GM21737 (cell line): ENCODE data around the gene OR5M8.

Experiments
- ATAC-seq: cut with Tn5 transposase; IDR thresholded peaks from one replicate; pipeline ENCODE4 v1.9.1; 2021; ENCODE audit warnings: mild to moderate bottlenecking, moderate library complexity; ENCODE audit not compliant: unreplicated experiment

The OR5M8 gene

GRCh38 chr11:56491270-56491669 is at the start of gene OR5M8:
Gene OR5M8 (minus strand): TSS chr11:56491370. CDS start chr11:56491370, 0 bp downstream.
- ATAC-seq, result no peak

- ATAC-seq, result no peak
Measured at GRCh38 chr11:56533054-56533740, 42.0 kb upstream of the OR5M8 start.

- no peak for ATAC-seq
Measured at GRCh38 chr11:56531856-56532255, 40.7 kb upstream of the OR5M8 start.

DNA sequence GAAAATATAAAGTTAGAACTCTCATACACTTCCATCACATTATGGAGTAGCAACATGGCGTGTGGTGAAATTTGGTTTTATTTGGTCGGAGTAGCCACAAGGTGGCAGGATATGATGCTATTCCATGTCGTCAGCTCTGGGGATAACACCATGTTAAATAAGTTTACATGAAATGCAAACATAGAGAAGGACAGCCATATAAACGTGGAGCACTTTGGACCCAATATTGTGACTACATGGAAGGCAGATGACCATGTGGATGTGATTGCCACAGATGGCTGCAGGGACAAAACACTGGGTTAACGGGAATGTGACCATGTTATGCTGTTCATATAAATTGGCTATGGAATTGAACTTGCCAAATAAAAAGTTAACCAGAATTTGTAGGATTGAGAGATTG is 30.8 kb upstream of the OR5M8 start:
- ATAC-seq, result no peak

DNA sequence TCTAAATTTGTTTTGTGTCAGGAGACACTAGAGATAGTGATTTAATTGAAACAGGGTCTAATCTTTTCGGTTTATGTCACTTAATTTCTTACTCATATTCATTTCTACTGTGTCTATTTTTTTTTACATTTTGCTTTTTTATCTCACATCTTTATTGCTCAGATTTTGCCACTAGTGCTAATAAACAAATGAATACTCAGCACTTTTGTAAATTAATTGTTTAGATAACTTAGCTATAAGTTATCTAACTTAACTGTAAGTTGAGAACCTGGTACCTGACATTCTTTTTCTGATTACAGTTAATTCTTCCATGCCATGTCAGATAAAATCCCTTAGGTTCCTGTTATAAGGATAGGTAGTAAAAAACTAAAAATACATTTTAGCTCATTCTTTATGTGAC is 22.1 kb upstream of the OR5M8 start:
- no peak for ATAC-seq

- no peak for ATAC-seq
Measured at GRCh38 chr11:56509439-56509838, 18.3 kb upstream of the OR5M8 start.

DNA sequence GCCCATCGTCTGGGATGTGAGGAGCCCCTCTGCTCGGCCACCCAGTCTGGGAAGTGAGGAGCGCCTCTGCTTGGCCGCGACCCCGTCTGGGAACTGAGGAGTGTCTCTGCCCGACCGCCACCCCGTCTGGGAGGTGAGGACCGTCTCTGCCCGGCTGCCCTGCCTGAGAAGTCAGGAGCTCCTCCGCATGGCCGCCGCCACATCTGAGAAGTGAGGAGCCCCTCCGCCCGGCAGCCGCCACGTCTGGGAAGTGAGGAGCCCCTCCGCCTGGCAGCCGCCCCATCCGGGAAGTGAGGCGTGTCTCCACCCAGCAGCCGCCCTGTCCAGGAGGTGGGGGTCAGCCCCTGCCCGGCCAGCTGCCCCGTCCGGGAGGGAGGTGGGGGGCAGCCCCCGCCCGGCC is 5.8 kb upstream of the OR5M8 start:
- no peak for ATAC-seq

GRCh38 chr11:56495117-56495516 is 3.9 kb upstream of the OR5M8 start:
- ATAC-seq, result no peak

DNA sequence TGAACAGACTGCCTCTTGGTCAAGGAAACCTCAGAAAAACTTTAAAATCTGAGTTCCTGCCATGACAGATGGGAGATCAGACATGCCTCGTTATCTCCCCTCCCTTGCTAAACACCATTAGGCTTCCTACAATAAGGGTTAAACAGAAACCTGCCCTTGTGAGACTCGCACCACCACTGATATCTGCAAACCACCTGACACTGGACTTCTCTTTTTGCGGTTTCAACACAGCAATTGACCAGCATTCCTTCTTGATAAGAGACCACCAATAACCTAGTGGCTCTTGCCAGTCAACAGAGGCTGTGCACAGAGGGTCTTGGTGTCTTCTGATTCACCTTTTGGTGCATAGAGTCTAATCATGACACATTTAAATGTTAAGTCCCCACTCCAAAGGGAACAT is 4.4 kb downstream of the OR5M8 start:
- no peak for ATAC-seq

- ATAC-seq, result no peak
Measured at GRCh38 chr11:56474729-56475235, 16.4 kb downstream of the OR5M8 start.

- no peak for ATAC-seq
Measured at GRCh38 chr11:56473252-56473651, 17.9 kb downstream of the OR5M8 start, which contains the start of gene OR5M3. Gene OR5M3 (minus strand): TSS chr11:56473352. CDS start chr11:56470497, 2,855 bp downstream.

- ATAC-seq, result no peak
Measured at GRCh38 chr11:56457076-56457475, 34.1 kb downstream of the OR5M8 start.

GRCh38 chr11:56453521-56453920 is 37.6 kb downstream of the OR5M8 start:
- ATAC-seq, result no peak
